Breast epithelium (tissue), 3 donors: Measurements from ENCODE around the gene ZNF503.

Experiments used
- POLR2A ChIP-seq: fragments of 450-650 bp; IDR thresholded peaks from one replicate; pipeline ENCODE4 v1.6.1; 2016; ENCODE audit warnings: antibody characterized with exemption, mild to moderate bottlenecking, moderate library complexity
- POLR2AphosphoS5 ChIP-seq, 3 donors: sonication (generic); formaldehyde crosslinking; IDR thresholded peaks; one replicate each; pipeline ENCODE4 v1.6.1; 2017; ENCODE audit warnings: antibody characterized with exemption in 3 of 3
- TF ChIP-seq, protein P1 (sequence below), 3 donors: fragments of 450-650 bp; IDR thresholded peaks; one replicate each; pipeline ENCODE4 v1.5.1; 2016 to 2017; ENCODE audit warnings: antibody characterized with exemption in 3 of 3, mild to moderate bottlenecking in 3 of 3, moderate library complexity in 3 of 3

DNA sequence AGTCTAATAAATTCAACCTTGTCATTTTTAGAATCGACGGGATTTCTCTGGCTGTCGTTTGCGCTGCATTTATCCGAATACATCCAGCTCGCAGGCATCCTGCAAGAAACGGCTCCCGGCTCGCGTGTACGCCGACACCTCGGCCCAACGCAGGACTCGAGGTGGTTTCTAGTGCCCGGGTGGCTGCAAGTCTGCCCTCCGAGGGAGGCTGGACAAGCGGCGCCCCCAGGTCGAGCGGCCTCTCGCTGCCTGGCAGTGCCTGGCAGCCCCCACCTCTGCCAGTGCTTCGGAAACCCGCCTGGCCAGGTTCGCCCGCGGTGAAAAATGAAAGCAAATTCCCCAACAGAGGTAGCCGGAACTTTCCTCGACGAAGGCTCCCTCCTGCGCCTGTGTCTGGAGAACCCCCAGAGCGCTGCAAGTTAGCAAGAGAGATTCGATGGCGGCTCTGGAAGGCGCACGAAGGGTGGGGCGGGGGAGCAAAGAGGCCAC, 5.7 kb upstream of the ZNF503 start:
- TF ChIP-seq, protein P1, sequence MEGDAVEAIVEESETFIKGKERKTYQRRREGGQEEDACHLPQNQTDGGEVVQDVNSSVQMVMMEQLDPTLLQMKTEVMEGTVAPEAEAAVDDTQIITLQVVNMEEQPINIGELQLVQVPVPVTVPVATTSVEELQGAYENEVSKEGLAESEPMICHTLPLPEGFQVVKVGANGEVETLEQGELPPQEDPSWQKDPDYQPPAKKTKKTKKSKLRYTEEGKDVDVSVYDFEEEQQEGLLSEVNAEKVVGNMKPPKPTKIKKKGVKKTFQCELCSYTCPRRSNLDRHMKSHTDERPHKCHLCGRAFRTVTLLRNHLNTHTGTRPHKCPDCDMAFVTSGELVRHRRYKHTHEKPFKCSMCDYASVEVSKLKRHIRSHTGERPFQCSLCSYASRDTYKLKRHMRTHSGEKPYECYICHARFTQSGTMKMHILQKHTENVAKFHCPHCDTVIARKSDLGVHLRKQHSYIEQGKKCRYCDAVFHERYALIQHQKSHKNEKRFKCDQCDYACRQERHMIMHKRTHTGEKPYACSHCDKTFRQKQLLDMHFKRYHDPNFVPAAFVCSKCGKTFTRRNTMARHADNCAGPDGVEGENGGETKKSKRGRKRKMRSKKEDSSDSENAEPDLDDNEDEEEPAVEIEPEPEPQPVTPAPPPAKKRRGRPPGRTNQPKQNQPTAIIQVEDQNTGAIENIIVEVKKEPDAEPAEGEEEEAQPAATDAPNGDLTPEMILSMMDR (IDR thresholded peaks at IDR 0.05): no peak
- TF ChIP-seq POLR2A (no peak), POLR2AphosphoS5 (IDR thresholded peaks at IDR 0.05) (no peak)
